Smooth muscle cell of the brain vasculature (primary cell): ENCODE data around the gene UBE2D4.
"Not testable (repeated sequence)": the region's sequence is repeated elsewhere in the genome, so short reads cannot be mapped to it uniquely, and the experiment has no call there.

Experiments used
- DNase-seq: peaks from one replicate; pipeline ENCODE4 v3.0.0-alpha.2; 2012; ENCODE audit warnings: low read depth, low spot score

UBE2D4 gene

GRCh38 chr7:43966392-43966791 lies 40.2 kb downstream of the UBE2D4 start:
- not testable (repeated sequence) for DNase-seq

- not testable (repeated sequence) for DNase-seq
These were observed 42.2 kb downstream of the UBE2D4 start for GRCh38 chr7:43968172-43969040.

- DNase-seq = not testable (repeated sequence)
These were observed 43.4 kb downstream of the UBE2D4 start for GRCh38 chr7:43969586-43969985.

GRCh38 chr7:43970698-43971097 lies 44.5 kb downstream of the UBE2D4 start:
- not testable (repeated sequence) for DNase-seq

- not testable (repeated sequence) for DNase-seq
These were observed 47.9 kb downstream of the UBE2D4 start for GRCh38 chr7:43974033-43974573.

- DNase-seq = not testable (repeated sequence)
These were observed 48.7 kb downstream of the UBE2D4 start for GRCh38 chr7:43974725-43975482.

GRCh38 chr7:43977525-43977924 lies 51.3 kb downstream of the UBE2D4 start:
- no peak for DNase-seq

GRCh38 chr7:43978102-43978501 lies 51.9 kb downstream of the UBE2D4 start:
- DNase-seq = not testable (repeated sequence)

- DNase-seq = not testable (repeated sequence)
These were observed 56.6 kb downstream of the UBE2D4 start for GRCh38 chr7:43982848-43983247.

GRCh38 chr7:43983736-43984135 lies 57.5 kb downstream of the UBE2D4 start:
- DNase-seq = not testable (repeated sequence)

GRCh38 chr7:43985904-43986864 lies 59.9 kb downstream of the UBE2D4 start:
- not testable (repeated sequence) for DNase-seq

GRCh38 chr7:43987476-43987875 lies 61.2 kb downstream of the UBE2D4 start:
- not testable (repeated sequence) for DNase-seq

- not testable (repeated sequence) for DNase-seq
These were observed 63.9 kb downstream of the UBE2D4 start for GRCh38 chr7:43990011-43990585.

- DNase-seq = not testable (repeated sequence)
These were observed 64.6 kb downstream of the UBE2D4 start for GRCh38 chr7:43990829-43991228.

GRCh38 chr7:43992896-43993295 lies 66.7 kb downstream of the UBE2D4 start:
- not testable (repeated sequence) for DNase-seq

GRCh38 chr7:43994681-43995080 lies 68.4 kb downstream of the UBE2D4 start:
- DNase-seq = not testable (repeated sequence)

GRCh38 chr7:43997532-43997931 lies 71.3 kb downstream of the UBE2D4 start, which contains the start of gene SPDYE1:
Gene SPDYE1 (plus strand): TSS chr7:43997897. CDS start chr7:43999950, 2,053 bp downstream.
- not testable (repeated sequence) for DNase-seq
